ENCODE measurements around the gene RAB7A.
"Not testable (repeated sequence)": the region's sequence is repeated elsewhere in the genome, so short reads cannot be mapped to it uniquely, and the experiment has no call there.

Gene RAB7A

GRCh38 chr3:128728521-128728920, 2.5 kb downstream of the RAB7A start:
- Mint-ChIP-seq H3K4me1 (peaks cover 78% of the 10 kb centered on the region), H3K4me3 (peak overlapping the region; percentile 57), H3K36me3 (ENCODE audit: low read depth) (peaks cover 50% of the 10 kb centered on the region)
- not testable (repeated sequence) for H3K9me3 Mint-ChIP-seq, ATAC-seq, H3K27me3 Mint-ChIP-seq, H3K27ac Mint-ChIP-seq, DNase-seq

GRCh38 chr3:128730471-128730870, 4.5 kb downstream of the RAB7A start:
- no peaks in the 10 kb centered on the region for H3K27me3 Mint-ChIP-seq
- H3K4me3 Mint-ChIP-seq = peak overlapping the region; percentile 33
- peak overlapping the region; percentile 71 for H3K27ac Mint-ChIP-seq
- no peak for DNase-seq
- peaks cover 54% of the 10 kb centered on the region for H3K36me3 Mint-ChIP-seq (ENCODE audit: low read depth)
- no peaks in the 10 kb centered on the region for H3K9me3 Mint-ChIP-seq
- H3K4me1 Mint-ChIP-seq = peaks cover 87% of the 10 kb centered on the region
- ATAC-seq = no peak

DNA sequence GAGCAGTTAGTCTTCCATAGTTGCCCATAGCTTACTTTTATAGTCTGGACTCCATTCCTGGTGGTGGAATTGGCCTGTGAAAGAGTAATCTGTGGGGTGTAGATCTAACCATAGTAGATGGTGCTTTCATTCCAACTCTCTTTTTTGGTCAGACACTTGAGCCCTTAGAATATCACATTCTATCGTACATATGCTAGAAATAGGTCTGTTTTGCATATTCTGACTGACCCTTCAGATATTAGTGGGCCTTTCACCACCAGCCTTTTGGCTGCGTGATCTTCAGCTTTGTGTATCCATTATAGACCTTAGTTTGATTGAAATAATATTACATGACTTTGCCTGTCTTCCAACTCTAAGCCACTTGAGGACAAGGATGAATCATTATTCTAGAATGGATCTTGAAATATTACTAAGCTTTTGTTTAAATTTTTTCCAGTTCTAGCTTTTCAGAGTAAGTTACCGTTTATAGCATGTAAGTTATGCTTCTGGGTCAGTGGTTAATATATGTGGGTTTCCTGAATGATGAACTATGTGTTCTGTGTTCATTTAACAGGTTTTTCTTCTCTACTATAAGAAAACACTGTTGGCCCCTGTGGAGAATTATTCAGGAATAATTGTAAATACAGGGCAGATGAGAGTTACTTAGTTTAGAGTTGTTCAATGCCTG, 8.7 kb downstream of the RAB7A start:
- peak overlapping the region; percentile 35 for H3K27ac Mint-ChIP-seq
- H3K36me3 Mint-ChIP-seq (ENCODE audit: low read depth) = peaks cover 48% of the 10 kb centered on the region
- DNase-seq (no peak), ATAC-seq (no peak)
- H3K4me3 Mint-ChIP-seq = no peak overlapping the region
- peaks cover 72% of the 10 kb centered on the region for H3K4me1 Mint-ChIP-seq
- no peaks in the 10 kb centered on the region for H3K9me3 Mint-ChIP-seq
- no peaks in the 10 kb centered on the region for H3K27me3 Mint-ChIP-seq

DNA sequence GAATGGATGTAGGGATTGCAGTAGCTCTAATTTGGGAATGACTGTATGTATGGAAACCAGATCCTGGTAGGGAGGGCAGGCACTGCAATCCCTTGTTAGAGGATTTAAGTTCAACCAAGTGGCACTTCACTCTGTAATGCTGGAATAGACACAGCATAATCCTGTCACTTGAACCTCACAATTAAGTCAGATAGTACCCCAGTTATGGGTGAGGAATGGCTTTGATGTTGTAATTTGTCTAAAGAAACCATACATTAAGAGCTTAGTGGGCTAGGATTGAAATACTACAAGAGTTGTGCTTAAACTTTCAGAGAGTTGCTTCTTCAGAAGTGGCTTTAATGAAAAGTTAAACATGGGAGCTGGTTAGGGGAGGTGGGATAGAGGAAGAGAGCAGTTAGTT, 9.3 kb downstream of the RAB7A start:
- Mint-ChIP-seq H3K4me1 (peaks cover 69% of the 10 kb centered on the region), H3K4me3 (no peak overlapping the region), H3K27me3 (no peaks in the 10 kb centered on the region), H3K36me3 (ENCODE audit: low read depth) (peaks cover 45% of the 10 kb centered on the region), H3K9me3 (no peaks in the 10 kb centered on the region), H3K27ac (peak overlapping the region; percentile 35)
- ATAC-seq (no peak), DNase-seq (no peak)

- no peaks in the 10 kb centered on the region for H3K9me3 Mint-ChIP-seq
- no peak overlapping the region for H3K4me3 Mint-ChIP-seq
- H3K27me3 Mint-ChIP-seq = no peaks in the 10 kb centered on the region
- H3K27ac Mint-ChIP-seq = no peak overlapping the region
- H3K36me3 Mint-ChIP-seq (ENCODE audit: low read depth) = peaks cover 42% of the 10 kb centered on the region
- ATAC-seq (no peak), DNase-seq (no peak)
- peaks cover 67% of the 10 kb centered on the region for H3K4me1 Mint-ChIP-seq
Measured at GRCh38 chr3:128735884-128736283, 9.9 kb downstream of the RAB7A start.

DNA sequence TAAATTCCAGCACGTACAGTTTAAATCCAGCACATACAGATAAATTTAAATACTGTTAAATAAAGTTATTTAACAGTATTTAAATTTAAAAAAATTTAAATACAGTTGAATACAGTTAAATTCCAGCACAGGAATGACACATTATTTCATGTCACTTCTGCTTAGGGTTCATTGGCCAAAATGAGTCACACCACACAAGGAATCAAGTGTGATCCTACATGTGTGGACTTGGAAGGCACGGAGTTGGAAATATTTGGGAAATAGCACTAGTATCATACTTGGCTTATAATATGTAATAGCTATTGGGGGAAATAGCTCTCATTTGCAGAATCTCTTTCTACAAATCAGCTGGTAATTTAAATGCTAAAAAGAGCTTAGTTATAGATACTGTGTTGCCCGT, 10.6 kb downstream of the RAB7A start:
- Mint-ChIP-seq H3K4me1 (peaks cover 64% of the 10 kb centered on the region), H3K27me3 (no peaks in the 10 kb centered on the region), H3K4me3 (no peak overlapping the region), H3K9me3 (no peaks in the 10 kb centered on the region), H3K36me3 (ENCODE audit: low read depth) (peaks cover 40% of the 10 kb centered on the region), H3K27ac (no peak overlapping the region)
- ATAC-seq (no peak), DNase-seq (no peak)

GRCh38 chr3:128740621-128741020, 14.6 kb downstream of the RAB7A start:
- ATAC-seq (no peak), DNase-seq (no peak)
- Mint-ChIP-seq H3K4me1 (peaks cover 31% of the 10 kb centered on the region), H3K27ac (no peak overlapping the region), H3K27me3 (no peaks in the 10 kb centered on the region), H3K4me3 (no peak overlapping the region), H3K36me3 (ENCODE audit: low read depth) (peaks cover 46% of the 10 kb centered on the region), H3K9me3 (no peaks in the 10 kb centered on the region)

GRCh38 chr3:128742821-128743594, 17.0 kb downstream of the RAB7A start:
- H3K4me3 Mint-ChIP-seq = no peak overlapping the region
- peaks cover 29% of the 10 kb centered on the region for H3K4me1 Mint-ChIP-seq
- H3K27me3 Mint-ChIP-seq = no peaks in the 10 kb centered on the region
- H3K9me3 Mint-ChIP-seq = no peaks in the 10 kb centered on the region
- H3K36me3 Mint-ChIP-seq (ENCODE audit: low read depth) = peaks cover 44% of the 10 kb centered on the region
- no peak for ATAC-seq
- DNase-seq = no peak
- H3K27ac Mint-ChIP-seq = no peak overlapping the region

- no peak overlapping the region for H3K4me3 Mint-ChIP-seq
- no peaks in the 10 kb centered on the region for H3K27me3 Mint-ChIP-seq
- DNase-seq (no peak), ATAC-seq (no peak)
- H3K9me3 Mint-ChIP-seq = no peaks in the 10 kb centered on the region
- H3K4me1 Mint-ChIP-seq = peaks cover 43% of the 10 kb centered on the region
- peaks cover 49% of the 10 kb centered on the region for H3K36me3 Mint-ChIP-seq (ENCODE audit: low read depth)
- H3K27ac Mint-ChIP-seq = no peak overlapping the region
Measured at GRCh38 chr3:128745742-128746141, 19.8 kb downstream of the RAB7A start.

DNA sequence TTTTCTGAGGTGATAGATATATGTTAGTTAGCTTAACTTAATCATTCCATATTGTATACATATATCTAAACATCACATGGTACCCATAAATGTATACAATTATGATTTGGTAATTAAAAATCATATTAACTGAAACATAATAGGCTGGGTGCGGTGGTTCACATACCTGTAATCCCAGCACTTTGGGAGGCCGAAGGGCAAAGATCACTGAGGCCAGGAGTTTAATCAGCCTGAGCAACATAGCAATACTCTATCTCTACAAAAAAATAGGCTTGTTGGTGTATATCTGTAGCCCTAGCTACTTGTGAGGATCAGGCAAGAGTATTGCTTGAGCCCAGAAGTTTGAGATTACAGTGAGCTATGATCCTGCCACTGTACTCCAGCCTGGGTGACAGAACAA, 20.9 kb downstream of the RAB7A start:
- H3K27ac Mint-ChIP-seq = no peak overlapping the region
- H3K4me3 Mint-ChIP-seq = no peak overlapping the region
- no peak for ATAC-seq
- H3K36me3 Mint-ChIP-seq (ENCODE audit: low read depth) = peaks cover 46% of the 10 kb centered on the region
- H3K27me3 Mint-ChIP-seq = no peaks in the 10 kb centered on the region
- H3K9me3 Mint-ChIP-seq = no peaks in the 10 kb centered on the region
- no peak for DNase-seq
- H3K4me1 Mint-ChIP-seq = peaks cover 47% of the 10 kb centered on the region

DNA sequence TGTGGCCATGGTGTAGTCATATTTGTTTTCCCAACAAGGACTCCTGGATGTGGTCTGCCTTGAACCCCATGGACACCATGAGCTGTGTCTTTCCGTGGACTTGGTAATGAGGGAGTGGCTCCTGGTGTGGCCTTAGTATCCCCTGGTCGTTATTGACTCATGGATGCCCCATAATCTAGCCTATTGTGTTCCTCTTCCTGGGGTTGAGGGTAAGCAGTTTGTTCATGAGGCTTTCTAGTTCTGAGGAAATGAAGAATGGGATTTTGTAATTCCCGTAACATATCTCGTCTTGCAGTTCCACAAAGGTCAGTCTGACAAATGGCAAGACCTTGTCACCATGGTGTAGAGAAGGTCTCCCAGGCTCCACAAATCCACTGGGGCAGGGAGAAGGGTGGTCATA, 22.6 kb downstream of the RAB7A start:
- Mint-ChIP-seq H3K4me1 (peaks cover 61% of the 10 kb centered on the region), H3K9me3 (no peaks in the 10 kb centered on the region), H3K4me3 (no peak overlapping the region), H3K36me3 (ENCODE audit: low read depth) (peaks cover 40% of the 10 kb centered on the region), H3K27ac (no peak overlapping the region), H3K27me3 (no peaks in the 10 kb centered on the region)
- DNase-seq (no peak), ATAC-seq (no peak)

DNA sequence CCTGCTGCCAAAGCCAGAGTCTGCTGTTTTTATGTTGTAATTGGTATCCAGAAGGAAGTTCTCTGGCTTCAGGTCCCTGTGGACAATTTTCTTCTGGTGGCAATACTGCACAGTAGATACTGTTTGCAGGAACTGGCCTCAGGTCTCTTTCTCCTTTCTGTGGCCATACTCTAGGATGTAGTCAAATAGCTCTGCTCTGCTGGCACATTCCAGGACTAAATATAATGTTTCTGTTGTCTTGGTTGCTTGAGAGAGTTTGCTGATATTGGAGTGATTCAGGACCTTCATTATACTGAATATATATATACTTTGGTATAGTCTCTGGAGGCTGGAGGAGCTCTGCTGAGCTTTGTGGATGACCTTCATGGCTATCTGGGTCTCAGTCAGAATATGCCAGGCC, 23.1 kb downstream of the RAB7A start:
- ATAC-seq = no peak
- H3K4me3 Mint-ChIP-seq = no peak overlapping the region
- H3K4me1 Mint-ChIP-seq = peaks cover 66% of the 10 kb centered on the region
- H3K9me3 Mint-ChIP-seq = no peaks in the 10 kb centered on the region
- H3K36me3 Mint-ChIP-seq (ENCODE audit: low read depth) = peaks cover 38% of the 10 kb centered on the region
- DNase-seq = no peak
- no peak overlapping the region for H3K27ac Mint-ChIP-seq
- no peaks in the 10 kb centered on the region for H3K27me3 Mint-ChIP-seq

GRCh38 chr3:128749561-128749960, 23.6 kb downstream of the RAB7A start:
- ATAC-seq, H3K27me3 Mint-ChIP-seq, DNase-seq, H3K27ac Mint-ChIP-seq, H3K9me3 Mint-ChIP-seq, H3K4me3 Mint-ChIP-seq: not testable (repeated sequence)
- Mint-ChIP-seq H3K4me1 (peaks cover 68% of the 10 kb centered on the region), H3K36me3 (ENCODE audit: low read depth) (peaks cover 37% of the 10 kb centered on the region)

DNA sequence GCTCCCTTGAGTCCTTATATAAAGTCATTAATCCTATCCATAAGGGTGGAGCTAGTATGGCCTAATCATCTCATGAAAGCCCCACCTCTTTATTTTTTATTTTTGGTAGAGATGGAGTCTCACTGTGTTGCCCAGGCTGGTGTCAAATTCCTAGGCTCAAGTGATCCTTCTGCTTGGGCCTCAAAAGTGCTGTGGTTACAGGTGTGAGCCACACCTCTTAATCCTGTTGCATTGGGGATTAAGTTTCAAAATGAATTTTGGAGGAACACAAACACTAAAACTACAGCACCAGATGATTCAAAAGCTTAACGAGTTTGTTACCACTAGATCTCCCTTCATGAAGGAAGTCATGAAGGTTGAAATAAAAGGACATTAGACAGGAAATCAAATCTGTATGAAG, 27.7 kb downstream of the RAB7A start:
- Mint-ChIP-seq H3K4me1 (peaks cover 67% of the 10 kb centered on the region), H3K36me3 (ENCODE audit: low read depth) (peaks cover 39% of the 10 kb centered on the region), H3K4me3 (no peak overlapping the region), H3K27ac (peak overlapping the region; percentile 20), H3K27me3 (no peaks in the 10 kb centered on the region), H3K9me3 (peaks cover 4% of the 10 kb centered on the region)
- no peak for ATAC-seq
- no peak for DNase-seq

DNA sequence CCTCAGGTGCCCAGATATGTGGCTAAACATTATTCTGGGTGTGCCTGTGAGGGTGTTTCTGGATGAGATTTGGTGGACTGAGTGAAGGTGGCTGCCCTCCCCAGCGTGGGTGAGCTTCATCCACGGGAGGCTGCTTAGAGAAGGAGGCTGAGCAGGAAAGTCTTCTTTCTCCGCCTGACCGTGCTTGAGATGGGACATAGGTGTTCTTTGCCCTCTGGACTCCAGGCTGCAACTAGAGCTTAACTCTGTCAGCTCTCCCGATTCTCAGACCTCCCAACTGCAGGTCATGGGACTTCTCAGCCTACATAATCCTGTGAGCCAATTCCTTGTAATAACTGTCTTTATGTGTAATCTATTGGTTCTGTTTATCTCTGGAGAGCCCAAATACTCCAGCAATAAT, 34.1 kb downstream of the RAB7A start:
- DNase-seq (no peak), ATAC-seq (no peak)
- Mint-ChIP-seq H3K27me3 (no peaks in the 10 kb centered on the region), H3K4me3 (no peak overlapping the region), H3K9me3 (peaks cover 4% of the 10 kb centered on the region), H3K36me3 (ENCODE audit: low read depth) (peaks cover 22% of the 10 kb centered on the region), H3K27ac (no peak overlapping the region), H3K4me1 (peaks cover 63% of the 10 kb centered on the region)
